SK-N-SH (cell line): ENCODE results near the gene HIBADH. TPM values are rescaled to one million over a fixed set of nuclear protein-coding genes. Genes with fewer than 3 reads are reported as not detected.

Experiments
- CTCF ChIA-PET: fragments of 300-600, 350-600 bp; formaldehyde crosslinking; extraction: SDS; loops from one replicate; lab custom pipeline; 2021; lab: Yijun Ruan, JAX
- POLR2A ChIA-PET: fragments of 350-600 bp; sonication (Branson Sonifier 250); formaldehyde crosslinking; extraction: SDS; loops from one replicate; lab custom pipeline; 2020; ENCODE audit warnings: antibody characterized with exemption, inconsistent platforms; lab: Yijun Ruan, JAX
- DNase-seq: peaks from one replicate; pipeline ENCODE4 v3.0.0; 2012
- H2AFZ ChIP-seq: fragments of 200-600 bp; sonication (generic); 2 replicates; pipeline ENCODE4 v1.8.1; 2016; ENCODE audit warnings: antibody characterized with exemption, mild to moderate bottlenecking, low read depth
- H3F3A ChIP-seq: fragments of 200-600 bp; sonication (generic); replicated peaks from 2 replicates; pipeline ENCODE3; 2016; ENCODE audit warnings: antibody characterized with exemption, mild to moderate bottlenecking; ENCODE audit not compliant: insufficient read depth
- H3K27ac ChIP-seq, 2 experiments: fragments of 200-500 bp in 1 of 2; fragments of 200-600 bp in 1 of 2; sonication (Bioruptor generic) in 1 of 2; sonication (generic), shearing (Covaris generic) in 1 of 2; 2 replicates each; pipeline versions ENCODE4 v1.5.1 to v1.6.1; 2014 to 2016; ENCODE audit warnings: low read depth in 2 of 2, inconsistent platforms in 1 of 2, low read length in 1 of 2, mild to moderate bottlenecking in 1 of 2, mixed read lengths in 1 of 2
- H3K27me3 ChIP-seq: fragments of 200-600 bp; sonication (generic), shearing (Covaris generic); 2 replicates; pipeline ENCODE4 v1.6.1; 2016; ENCODE audit warnings: mixed run types; ENCODE audit not compliant: insufficient read depth
- H3K36me3 ChIP-seq, 2 experiments: fragments of 200-500 bp in 1 of 2; fragments of 200-600 bp in 1 of 2; sonication (Bioruptor generic) in 1 of 2; sonication (generic) in 1 of 2; replicated peaks in 1 of 2; 2 replicates each; pipeline versions ENCODE3 to v1.5.1; 2014 to 2016; ENCODE audit warnings: low read length in 1 of 2, mild to moderate bottlenecking in 1 of 2; ENCODE audit not compliant: insufficient read depth in 2 of 2, control insufficient read depth in 1 of 2
- H3K4me1 ChIP-seq, 2 experiments: fragments of 200-500 bp in 1 of 2; fragments of 200-600 bp in 1 of 2; sonication (Bioruptor generic) in 1 of 2; sonication (generic), shearing (Covaris generic) in 1 of 2; 2 replicates each; pipeline versions ENCODE4 v1.5.1 to v1.6.1; 2014 to 2016; ENCODE audit warnings: low read depth in 1 of 2, low read length in 1 of 2, mixed run types in 1 of 2; ENCODE audit not compliant: insufficient read depth in 2 of 2, control insufficient read depth in 1 of 2
- H3K4me2 ChIP-seq: fragments of 200-600 bp; sonication (generic), shearing (Covaris generic); 2 replicates; pipeline ENCODE4 v1.6.1; 2017; ENCODE audit warnings: mixed run types
- H3K4me3 ChIP-seq, 2 experiments: fragments of 200-500 bp in 1 of 2; fragments of 200-600 bp in 1 of 2; sonication (Bioruptor generic) in 1 of 2; sonication (generic), shearing (Covaris generic) in 1 of 2; 2 replicates each; pipeline versions ENCODE4 v1.5.1 to v1.8.1; 2014 to 2016; ENCODE audit warnings: low read depth in 2 of 2, inconsistent platforms in 1 of 2, low read length in 1 of 2, mild to moderate bottlenecking in 1 of 2, mixed read lengths in 1 of 2, moderate library complexity in 1 of 2
- H3K79me2 ChIP-seq: fragments of 200-600 bp; sonication (generic); 2 replicates; pipeline ENCODE4 v1.8.1; 2017; ENCODE audit warnings: mild to moderate bottlenecking; ENCODE audit not compliant: insufficient read depth
- H3K9ac ChIP-seq: fragments of 200-600 bp; sonication (generic); 2 replicates; pipeline ENCODE4 v1.6.1; 2017; ENCODE audit warnings: mixed run types
- H3K9me2 ChIP-seq: fragments of 200-600 bp; sonication (generic); 2 replicates; pipeline ENCODE4 v1.6.1; 2017; ENCODE audit warnings: mixed run types
- H3K9me3 ChIP-seq: fragments of 200-600 bp; sonication (generic); 2 replicates; pipeline ENCODE4 v1.6.1; 2017; ENCODE audit warnings: mixed run types, mild to moderate bottlenecking, moderate library complexity
- H4K20me1 ChIP-seq: fragments of 200-600 bp; sonication (generic); 2 replicates; pipeline ENCODE4 v1.6.1; 2017; ENCODE audit warnings: mild to moderate bottlenecking, mixed run types; ENCODE audit not compliant: insufficient read depth
- CTCF ChIP-seq: fragments of 200-600 bp; sonication (generic); IDR thresholded peaks from 2 replicates; pipeline ENCODE4 v1.6.1; 2017; ENCODE audit warnings: antibody characterized with exemption, mild to moderate bottlenecking, moderate library complexity
- FOSL2 ChIP-seq: IDR thresholded peaks from 2 replicates; pipeline ENCODE4 v1.4.0; 2012; ENCODE audit warnings: low read depth, mild to moderate bottlenecking, moderate library complexity, borderline replicate concordance
- FOXM1 ChIP-seq: IDR thresholded peaks from 2 replicates; pipeline ENCODE4 v1.4.0; 2012; ENCODE audit warnings: low read depth, mild to moderate bottlenecking
- GABPA ChIP-seq: IDR thresholded peaks from 2 replicates; pipeline ENCODE4 v1.4.0; 2012; ENCODE audit warnings: low read depth, mild to moderate bottlenecking
- GATA2 ChIP-seq: sonication (generic); formaldehyde crosslinking; IDR thresholded peaks from 2 replicates; pipeline ENCODE4 v1.5.0; 2020; ENCODE audit warnings: mild to moderate bottlenecking, missing genetic modification reagents
- MEF2A ChIP-seq: IDR thresholded peaks from 2 replicates; pipeline ENCODE4 v1.4.0; 2012; ENCODE audit warnings: low read depth, borderline replicate concordance
- MXI1 ChIP-seq: IDR thresholded peaks from 2 replicates; pipeline ENCODE4 v1.6.1; 2012; ENCODE audit warnings: mild to moderate bottlenecking, low read depth, low read length, improper control_type of control experiment
- NRF1 ChIP-seq: IDR thresholded peaks from 2 replicates; pipeline ENCODE4 v1.6.1; 2012; ENCODE audit warnings: low read depth, mild to moderate bottlenecking, low read length
- PBX3 ChIP-seq: IDR thresholded peaks from 2 replicates; pipeline ENCODE4; 2012
- RFX5 ChIP-seq: IDR thresholded peaks from 2 replicates; pipeline ENCODE4 v1.6.1; 2012; ENCODE audit warnings: mild to moderate bottlenecking, improper control_type of control experiment, low read length
- SMC3 ChIP-seq: IDR thresholded peaks from 2 replicates; pipeline ENCODE4 v1.6.1; 2012; ENCODE audit warnings: low read depth, low read length, improper control_type of control experiment
- TAF1 ChIP-seq: IDR thresholded peaks from 2 replicates; pipeline ENCODE4 v1.6.1; 2012; ENCODE audit warnings: low read depth, mild to moderate bottlenecking, low read length, moderate library complexity, borderline replicate concordance
- TEAD4 ChIP-seq: IDR thresholded peaks from 2 replicates; pipeline ENCODE4 v1.4.0; 2012; ENCODE audit warnings: mild to moderate bottlenecking, borderline replicate concordance; ENCODE audit not compliant: insufficient read depth
- WGBS: methylation state at CpG from one replicate; pipeline ENCODE4 v1.1.6; 2017; ENCODE audit warnings: low lambda C conversion rate; 5-methylcytosine and 5-hydroxymethylcytosine counted together
- polyA plus RNA-seq, 3 experiments: library from polyadenylated mRNA; depleted of rRNA; stranded (reverse); fragments of >200 nt; gene quantifications; 2 replicates each; pipeline ENCODE4 v1.2.3, GENCODE V29; 2012

HIBADH gene
- polyA plus RNA-seq, 1 of the 3 experiments (the other 2 are of a cell fraction) = 71.8 TPM

DNA sequence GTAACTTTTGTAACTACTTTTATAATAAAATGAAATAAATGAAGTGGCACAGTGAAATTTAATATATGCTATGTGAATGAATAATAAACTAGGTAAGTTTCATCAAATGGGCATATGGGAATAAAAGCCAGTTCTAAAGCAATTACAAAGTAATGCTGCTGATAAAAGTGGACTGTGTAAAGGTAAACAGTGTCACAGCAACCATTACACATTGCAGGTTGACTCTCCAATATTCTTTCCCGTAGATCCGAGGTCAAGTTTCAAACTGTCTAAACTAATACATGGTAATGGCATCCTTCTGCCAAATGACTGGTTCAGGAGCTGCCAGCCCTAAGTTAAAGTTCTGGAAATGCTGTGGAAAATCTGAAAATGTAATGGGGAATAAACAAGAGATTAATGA is 6.0 kb downstream of the HIBADH start:
- CTCF ChIA-PET = no interaction called here
- peaks cover 37% of the 10 kb centered on the region for H3K79me2 ChIP-seq
- TF ChIP-seq SMC3 (no peak), FOXM1 (no peak), PBX3 (no peak), CTCF (no peak), GATA2 (CRISPR knock-in tag) (no peak), MXI1 (no peak), TEAD4 (no peak), FOSL2 (no peak), RFX5 (no peak)
- TF ChIP-seq, all 33 proteins: peak for 0
- no peaks in the 10 kb centered on the region for H3K27me3 ChIP-seq
- H4K20me1 ChIP-seq = no peaks in the 10 kb centered on the region
- H2AFZ ChIP-seq = no peak overlapping the region
- H3K4me1 ChIP-seq = peaks cover 1 to 10% of the 10 kb centered on the region in 2 experiments; a peak in 2 of 4 replicates
- 88% methylated on average over 2 of the region's 2 CpGs for WGBS
- no peak for DNase-seq
- H3K9me2 ChIP-seq = no peaks in the 10 kb centered on the region
- no peak overlapping the region for H3K4me3 ChIP-seq
- POLR2A ChIA-PET = no interaction called here
- no peaks in the 10 kb centered on the region for H3K9me3 ChIP-seq
- H3K27ac ChIP-seq = no peak overlapping the region
- peaks cover 14% of the 10 kb centered on the region for H3F3A ChIP-seq
- no peak overlapping the region for H3K9ac ChIP-seq
- H3K36me3 ChIP-seq = peaks cover 25 to 43% of the 10 kb centered on the region in 2 experiments
- no peak overlapping the region for H3K4me2 ChIP-seq

DNA sequence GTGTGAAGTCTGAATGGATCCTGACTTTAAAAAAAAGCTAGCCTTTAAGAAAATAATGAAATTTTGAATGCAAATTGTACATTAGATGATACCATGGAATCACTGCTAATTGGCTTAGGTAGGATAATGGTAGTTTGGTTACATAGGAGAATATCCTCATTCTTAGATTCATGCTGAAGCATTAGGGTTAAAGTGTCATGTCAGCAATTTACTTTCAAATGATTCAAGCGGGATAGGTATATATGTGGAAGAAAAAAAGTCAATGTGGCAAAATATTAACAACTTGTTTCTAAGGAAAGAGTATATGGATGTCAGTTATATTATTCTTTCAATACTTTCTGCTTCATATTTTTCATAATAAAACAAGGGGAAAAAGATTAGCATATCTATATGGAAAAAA is 7.5 kb downstream of the HIBADH start:
- Histone ChIP-seq H3F3A (peaks cover 14% of the 10 kb centered on the region), H4K20me1 (no peaks in the 10 kb centered on the region), H3K4me2 (no peak overlapping the region), H3K9me3 (no peaks in the 10 kb centered on the region), H3K27ac (no peak overlapping the region), H3K36me3 (peaks cover 25 to 43% of the 10 kb centered on the region in 2 experiments), H2AFZ (no peak overlapping the region), H3K4me1 (no peaks in the 10 kb centered on the region), H3K9me2 (no peaks in the 10 kb centered on the region), H3K27me3 (no peaks in the 10 kb centered on the region), H3K4me3 (no peak overlapping the region), H3K79me2 (peaks cover 22% of the 10 kb centered on the region), H3K9ac (no peak overlapping the region)
- no peak for TF ChIP-seq GABPA
- no peak for TF ChIP-seq NRF1
- no peak for TF ChIP-seq TAF1
- no peak for TF ChIP-seq MEF2A
- DNase-seq = no peak
- ChIA-PET POLR2A (no interaction called here), CTCF (interaction anchor here (0.9 to 1.1 kb wide), 3 partner anchors 12 to 68 kb away, joined by 3 to 4 read pairs (median 3); no protein-coding TSS in a partner anchor)
- 98% methylated on average over 1 of the region's 1 CpG for WGBS
